Measurements from ENCODE around the gene TNIK. TPM values are rescaled to one million over a fixed set of nuclear protein-coding genes. Genes with fewer than 3 reads are reported as not detected.
A peak's percentile ranks its signal among the peaks of the same experiment; 100 is the strongest.

The TNIK gene
- total RNA-seq, 1 experiment from 2014 or later: 0.03 TPM

GRCh38 chr3:171330938-171331337 is 129.3 kb downstream of the TNIK start:
- no peak for DNase-seq (ENCODE audit: low spot score)
- in situ Hi-C loops (cut with HindIII; ENCODE audit: low sequenced_read_pairs): no loop called here

DNA sequence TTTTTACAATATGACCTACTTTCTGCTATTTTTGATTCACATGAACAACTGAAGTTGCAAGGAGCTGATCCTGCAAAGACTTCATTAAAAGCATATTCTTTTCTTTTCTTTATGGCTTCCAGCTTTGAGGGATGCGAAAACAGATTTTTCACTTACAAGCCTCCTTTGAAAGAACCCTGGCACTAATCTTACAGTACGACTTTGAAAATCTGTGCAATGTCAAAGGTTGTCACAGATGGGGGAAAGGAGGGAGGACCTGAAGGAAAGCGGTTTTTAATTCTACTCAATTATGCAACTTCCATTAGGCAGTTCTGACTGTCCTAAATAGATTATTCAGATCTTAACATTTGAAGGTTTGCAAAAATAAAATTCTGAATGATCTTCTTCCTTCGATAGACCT is 130.5 kb downstream of the TNIK start:
- no peak for DNase-seq (ENCODE audit: low spot score)
- in situ Hi-C loops (cut with HindIII; ENCODE audit: low sequenced_read_pairs): no loop called here

DNA sequence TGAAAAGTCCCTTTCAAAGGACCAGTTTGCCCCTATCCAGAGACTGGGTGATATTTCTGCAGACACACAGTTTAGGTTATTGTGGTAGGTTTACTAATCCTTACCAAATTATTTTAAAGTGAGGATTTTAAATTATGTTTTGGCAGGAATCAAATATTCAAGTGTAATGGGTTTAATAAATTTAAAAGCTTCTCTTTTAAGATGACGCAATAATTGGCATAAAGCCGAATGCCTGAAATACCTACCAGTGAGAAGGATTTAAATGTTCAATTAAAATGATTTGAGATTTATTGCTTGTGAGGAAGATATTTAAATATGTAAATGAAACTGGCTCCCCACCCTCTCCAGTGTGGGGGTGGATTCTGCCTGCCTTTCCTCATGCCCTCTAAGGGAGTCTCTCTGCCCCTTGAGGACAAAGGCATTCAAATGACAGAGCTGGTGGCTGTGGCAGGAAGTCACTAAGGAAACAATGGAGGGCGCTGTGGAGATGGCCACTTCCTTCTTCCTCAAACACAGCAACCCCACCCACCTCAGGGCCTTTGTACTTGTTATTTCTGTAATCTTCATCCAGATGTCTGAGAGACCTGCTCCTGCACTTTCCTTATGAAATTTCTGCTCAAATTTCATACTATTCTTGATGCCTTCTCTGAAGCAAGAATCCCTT is 131.7 kb downstream of the TNIK start:
- DNase-seq (ENCODE audit: low spot score): no peak
- in situ Hi-C loops (cut with HindIII; ENCODE audit: low sequenced_read_pairs): no loop called here

DNA sequence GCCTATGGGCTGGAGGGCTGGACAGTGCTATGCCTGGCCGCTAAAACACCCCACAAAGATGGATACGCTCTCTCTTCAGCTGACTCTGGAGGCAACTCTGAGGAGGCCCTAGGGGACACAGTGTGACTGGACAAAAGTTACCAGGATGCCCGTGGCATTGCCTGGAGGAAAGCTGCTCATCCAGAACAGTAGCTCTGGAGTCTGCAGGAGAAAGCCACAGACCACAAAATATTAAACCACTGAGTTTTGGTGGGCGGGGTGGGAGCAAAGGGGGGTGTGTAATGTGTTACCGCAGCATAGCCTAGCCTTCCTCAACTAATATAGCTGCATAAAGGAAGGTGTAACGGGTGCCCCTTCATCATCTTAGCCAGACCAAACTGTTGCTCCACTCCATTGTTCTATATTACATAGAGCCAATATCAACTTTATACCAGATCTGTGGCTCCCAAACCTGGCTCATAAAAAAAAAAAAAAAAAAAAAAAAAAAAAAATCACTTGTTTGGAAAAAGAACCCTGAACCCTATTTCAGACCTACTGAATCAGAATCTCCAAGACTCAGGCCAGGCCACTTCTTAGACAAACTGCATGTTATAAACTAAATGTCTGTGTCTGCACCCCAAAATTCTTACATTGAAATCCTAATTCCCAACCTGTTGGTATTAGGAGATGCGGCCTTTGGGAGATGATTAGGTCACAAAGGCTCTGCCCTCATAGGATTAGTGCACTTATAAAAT is 132.6 kb downstream of the TNIK start:
- in situ Hi-C loops (cut with HindIII; ENCODE audit: low sequenced_read_pairs): no loop called here
- no peak for DNase-seq (ENCODE audit: low spot score)

DNA sequence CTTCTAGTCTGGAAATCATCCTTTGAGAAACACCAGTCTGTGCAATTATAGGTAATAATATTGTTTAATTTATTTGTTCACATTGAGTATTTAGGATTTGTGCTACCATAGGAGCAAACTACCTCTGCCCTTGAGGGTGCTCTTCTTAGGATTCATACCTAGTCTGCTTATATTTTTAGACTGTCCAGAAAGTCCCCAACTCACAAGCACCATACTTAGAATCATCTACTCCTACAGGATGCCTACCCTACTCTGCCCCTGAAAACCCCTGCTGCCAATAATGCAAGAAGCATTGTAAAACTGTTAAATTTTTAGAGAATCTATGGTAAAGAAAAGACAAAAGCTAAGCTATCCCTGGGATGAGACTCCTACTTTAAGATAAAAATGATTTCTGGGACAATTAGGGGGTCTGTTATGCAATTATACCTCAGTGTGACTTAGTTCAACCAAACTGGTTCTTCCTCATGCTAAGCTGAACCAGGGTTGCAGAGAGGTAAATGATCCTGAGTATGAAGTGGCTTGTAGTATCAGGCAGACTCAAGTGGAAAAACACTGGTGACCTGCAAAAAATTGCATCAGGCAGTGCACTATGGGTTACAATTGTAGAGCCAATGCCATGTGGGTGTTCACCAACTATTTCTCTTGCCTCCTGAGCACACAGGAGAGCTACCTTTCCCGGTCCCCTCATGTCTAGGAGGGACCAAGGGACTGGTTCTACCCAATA is 133.3 kb downstream of the TNIK start:
- no peak for DNase-seq (ENCODE audit: low spot score)
- in situ Hi-C loops (cut with HindIII; ENCODE audit: low sequenced_read_pairs): no loop called here

GRCh38 chr3:171323938-171324536 is 136.2 kb downstream of the TNIK start:
- no peak for DNase-seq (ENCODE audit: low spot score)
- in situ Hi-C loops (cut with HindIII; ENCODE audit: low sequenced_read_pairs): no loop called here

- no peak for DNase-seq (ENCODE audit: low spot score)
Measured at GRCh38 chr3:171321559-171322360, 138.4 kb downstream of the TNIK start.

DNA sequence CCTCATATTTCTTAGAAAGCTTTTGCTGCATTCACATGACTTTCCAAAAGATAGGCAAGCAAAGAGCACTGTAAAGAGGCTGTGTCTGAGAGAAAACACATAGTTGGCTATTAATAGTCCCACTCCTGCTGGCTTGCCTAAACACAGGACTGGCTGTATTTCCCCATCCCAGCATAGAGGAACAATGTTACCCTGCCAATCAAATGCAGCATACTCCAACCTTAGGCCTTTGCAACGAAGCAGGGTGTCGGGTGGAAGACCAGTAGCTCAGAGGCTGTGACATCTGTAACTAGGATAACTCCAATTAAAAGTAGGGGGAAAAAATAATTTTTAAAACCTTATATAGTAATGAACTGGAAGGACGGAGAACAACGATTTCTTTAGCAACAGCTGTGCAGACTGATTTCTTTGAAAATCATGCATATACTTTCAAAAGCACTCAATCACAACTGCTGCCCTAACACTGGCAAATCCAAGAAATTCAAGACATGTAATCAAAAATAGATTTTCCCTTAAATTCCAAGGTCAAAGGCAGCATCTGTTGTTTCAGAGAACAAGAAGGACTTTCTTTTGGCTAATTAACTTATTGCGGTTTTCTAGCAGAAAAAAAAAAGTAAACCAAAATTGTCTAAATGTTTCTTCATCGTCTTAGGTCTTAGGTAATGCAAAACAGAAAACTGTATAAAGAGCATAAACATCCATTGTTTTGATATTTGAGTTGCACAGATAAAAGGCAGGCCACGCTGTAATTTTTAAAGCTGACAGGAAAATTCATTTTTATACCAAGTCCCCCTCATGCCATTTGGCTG is 139.3 kb downstream of the TNIK start:
- in situ Hi-C loops (cut with HindIII; ENCODE audit: low sequenced_read_pairs): no loop called here
- peak; percentile 39 for DNase-seq (ENCODE audit: low spot score)

More at GRCh38 chr3:171321559-171322360, 138.4 kb downstream of the TNIK start:
- in situ Hi-C loops (cut with HindIII; ENCODE audit: low sequenced_read_pairs): no loop called here

GRCh38 chr3:171317171-171317570 is 143.0 kb downstream of the TNIK start:
- in situ Hi-C loops (cut with HindIII; ENCODE audit: low sequenced_read_pairs): no loop called here
- DNase-seq (ENCODE audit: low spot score): no peak

- in situ Hi-C loops (cut with HindIII; ENCODE audit: low sequenced_read_pairs): no loop called here
- no peak for DNase-seq (ENCODE audit: low spot score)
Measured at GRCh38 chr3:171315919-171316318, 144.3 kb downstream of the TNIK start.

DNA sequence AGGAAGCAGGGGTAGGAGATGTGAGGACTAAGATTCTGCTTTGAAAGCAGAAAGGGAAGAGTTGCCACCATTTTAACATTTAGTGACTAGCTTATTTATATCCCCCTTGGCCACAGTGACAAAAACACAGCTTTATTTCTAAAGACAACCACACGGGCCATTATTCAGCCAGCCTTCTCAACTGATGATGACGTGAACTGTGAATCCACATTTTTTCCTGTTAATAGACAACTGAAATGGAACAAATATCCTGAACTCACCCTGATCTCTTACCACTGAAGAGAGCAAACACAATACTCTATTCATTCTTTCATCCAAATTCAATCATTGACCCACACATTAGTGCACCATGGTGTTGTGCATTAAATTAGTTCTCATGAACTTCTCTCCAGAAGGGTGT is 145.1 kb downstream of the TNIK start:
- no peak for DNase-seq (ENCODE audit: low spot score)
- in situ Hi-C loops (cut with HindIII; ENCODE audit: low sequenced_read_pairs): no loop called here

DNA sequence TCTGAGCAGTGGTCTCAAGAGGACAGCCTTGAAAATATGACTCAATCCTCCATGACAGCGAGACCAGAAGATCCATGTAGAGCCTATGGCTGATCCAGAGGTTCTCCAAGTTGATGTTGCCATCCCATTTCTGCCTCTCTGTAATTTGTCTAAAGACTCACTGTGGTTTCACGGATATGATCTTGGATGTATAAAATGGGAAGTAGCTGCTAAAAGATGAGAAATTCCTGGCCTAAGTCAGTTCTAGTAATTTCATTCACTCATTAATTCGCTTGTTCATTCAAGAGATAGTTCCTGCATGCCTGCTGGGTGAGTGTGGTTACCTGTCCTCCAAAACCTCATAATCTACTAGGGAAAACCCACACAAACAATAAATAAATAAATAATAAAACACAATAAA is 145.9 kb downstream of the TNIK start:
- no peak for DNase-seq (ENCODE audit: low spot score)
- in situ Hi-C loops (cut with HindIII; ENCODE audit: low sequenced_read_pairs): no loop called here

DNA sequence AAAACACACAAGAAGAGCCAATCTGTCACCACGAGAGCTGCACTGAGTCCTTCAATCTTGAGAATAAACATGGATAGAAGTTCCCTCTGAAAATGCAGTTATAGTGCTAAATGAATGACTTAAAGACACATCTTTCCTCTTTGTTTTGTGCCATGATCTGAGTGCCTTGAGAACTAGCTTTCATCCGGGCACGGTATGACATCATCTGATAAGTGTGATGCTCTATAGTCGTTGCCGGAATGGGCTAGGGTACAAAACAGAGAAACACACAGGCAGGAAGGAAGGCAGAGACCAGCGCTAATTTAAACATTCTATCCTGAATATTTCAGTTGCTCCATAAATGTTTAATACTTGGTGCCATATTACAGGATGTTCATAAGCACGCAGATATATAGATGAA is 146.5 kb downstream of the TNIK start:
- no peak for DNase-seq (ENCODE audit: low spot score)
- in situ Hi-C loops (cut with HindIII; ENCODE audit: low sequenced_read_pairs): no loop called here

DNA sequence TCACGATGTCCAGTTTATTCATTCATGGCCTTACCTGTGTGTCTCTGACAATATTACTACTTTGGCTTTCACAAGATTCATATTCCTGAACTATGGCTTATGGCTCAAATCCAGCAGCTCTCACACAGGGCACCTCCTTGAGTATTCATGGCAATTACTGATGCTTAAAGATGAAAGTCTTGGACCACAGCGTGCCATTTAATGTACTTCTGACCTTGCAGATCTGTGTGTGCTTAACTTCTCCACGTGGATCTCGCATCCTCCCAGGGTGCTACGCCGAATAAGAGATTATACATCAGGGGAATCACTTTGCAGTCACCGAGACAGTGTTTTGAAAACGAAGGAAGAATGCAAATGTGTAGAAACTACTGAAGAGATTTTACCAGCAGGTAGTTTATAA is 147.5 kb downstream of the TNIK start:
- no peak for DNase-seq (ENCODE audit: low spot score)
- in situ Hi-C loops (cut with HindIII; ENCODE audit: low sequenced_read_pairs): no loop called here

DNA sequence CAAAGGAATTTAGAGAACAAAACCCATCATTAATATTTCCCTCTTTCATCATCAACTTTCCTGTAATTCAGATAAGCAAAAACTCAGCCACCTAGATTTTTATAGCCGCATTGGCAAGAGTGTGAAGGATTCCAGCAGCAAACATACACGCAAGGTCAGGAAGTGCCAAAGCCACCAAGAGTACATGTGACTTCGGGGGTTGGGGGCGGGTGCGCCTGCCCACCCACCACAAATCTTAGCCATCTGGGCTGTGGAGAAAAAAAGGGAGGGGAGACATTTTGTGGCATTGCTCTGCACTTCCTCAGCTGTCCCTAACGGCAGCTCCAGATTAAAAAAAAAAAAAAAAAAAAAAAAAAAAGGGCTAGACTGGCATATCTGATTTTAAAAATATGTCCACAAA is 148.4 kb downstream of the TNIK start:
- in situ Hi-C loops (cut with HindIII; ENCODE audit: low sequenced_read_pairs): no loop called here
- DNase-seq (ENCODE audit: low spot score): no peak

- in situ Hi-C loops (cut with HindIII; ENCODE audit: low sequenced_read_pairs): no loop called here
Measured at GRCh38 chr3:171309906-171310359, 150.3 kb downstream of the TNIK start.

DNA sequence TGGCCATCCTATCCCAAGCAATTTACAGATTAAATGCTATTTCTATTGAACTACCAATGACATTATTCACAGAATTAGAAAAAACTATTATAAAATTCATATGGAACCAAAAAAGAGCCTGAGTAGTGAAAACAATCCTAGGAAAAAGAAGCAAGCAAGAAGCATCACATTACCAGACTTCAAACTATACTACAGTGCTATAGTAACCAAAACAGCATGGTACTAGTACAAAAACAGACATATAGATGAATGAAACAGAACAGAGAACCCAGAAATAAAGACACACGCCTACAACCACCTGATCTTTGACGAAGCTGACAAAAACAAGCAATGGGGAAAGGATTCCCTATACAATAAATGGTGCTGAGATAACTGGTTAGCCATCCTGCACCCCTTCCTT is 152.2 kb downstream of the TNIK start:
- in situ Hi-C loops (cut with HindIII; ENCODE audit: low sequenced_read_pairs): no loop called here
- DNase-seq (ENCODE audit: low spot score): no peak

More at GRCh38 chr3:171309906-171310359, 150.3 kb downstream of the TNIK start:
- no peak for DNase-seq (ENCODE audit: low spot score)

- in situ Hi-C loops (cut with HindIII; ENCODE audit: low sequenced_read_pairs): no loop called here
- no peak for DNase-seq (ENCODE audit: low spot score)
Measured at GRCh38 chr3:171307046-171307585, 153.1 kb downstream of the TNIK start.

All from G401 (cell line).